Activated CD4-positive, alpha-beta memory T cell treated with anti-CD3 and anti-CD28 coated beads for 36 hours (primary cell): ENCODE measurements around the gene IL4. TPM values are rescaled to one million over a fixed set of nuclear protein-coding genes. Genes with fewer than 3 reads are reported as not detected.
"Not testable (repeated sequence)": the region's sequence is repeated elsewhere in the genome, so short reads cannot be mapped to it uniquely, and the experiment has no call there.

ENCODE experiments used
- CTCF ChIA-PET: fragments of 350-600 bp; sonication (Branson Sonifier 250); formaldehyde crosslinking; loops from one replicate; lab custom pipeline; 2021; ENCODE audit warnings: antibody characterized with exemption, inconsistent platforms; lab: Charles Lee
- POLR2A ChIA-PET: fragments of 350-600 bp; sonication (Branson Sonifier 250); formaldehyde crosslinking; loops from one replicate; lab custom pipeline; 2021; ENCODE audit warnings: antibody characterized with exemption; lab: Charles Lee
- DNase-seq: peaks from one replicate; pipeline ENCODE4 v3.0.0-alpha.2; 2020
- H3K27ac Mint-ChIP-seq: one replicate; pipeline ENCODE4 v1.8.0; 2021; ENCODE audit warnings: mixed read lengths
- H3K27me3 Mint-ChIP-seq: one replicate; pipeline ENCODE4 v1.8.0; 2021; ENCODE audit warnings: mixed read lengths
- H3K36me3 Mint-ChIP-seq: one replicate; pipeline ENCODE4 v1.8.0; 2021; ENCODE audit warnings: mixed read lengths
- H3K4me1 Mint-ChIP-seq: one replicate; pipeline ENCODE4 v1.8.0; 2021; ENCODE audit warnings: low read depth, mixed read lengths
- H3K4me3 Mint-ChIP-seq: one replicate; pipeline ENCODE4 v1.8.0; 2021; ENCODE audit warnings: mild to moderate bottlenecking, mixed read lengths
- H3K9me3 Mint-ChIP-seq: one replicate; pipeline ENCODE4 v1.8.0; 2021; ENCODE audit warnings: mixed read lengths
- intact Hi-C: fragments of 100-400 bp; cut with micrococcal nuclease; formaldehyde crosslinking; loops from one replicate; pipeline ENCODE4 v1.15.1; 2023
- total RNA-seq, 2 experiments: library from RNA; stranded (reverse); gene quantifications; one replicate each; pipeline ENCODE4 v1.2.3, GENCODE V29; 2021

IL4 gene
- 1 to 10 TPM; 6.4 to 6.8 TPM for total RNA-seq

DNA sequence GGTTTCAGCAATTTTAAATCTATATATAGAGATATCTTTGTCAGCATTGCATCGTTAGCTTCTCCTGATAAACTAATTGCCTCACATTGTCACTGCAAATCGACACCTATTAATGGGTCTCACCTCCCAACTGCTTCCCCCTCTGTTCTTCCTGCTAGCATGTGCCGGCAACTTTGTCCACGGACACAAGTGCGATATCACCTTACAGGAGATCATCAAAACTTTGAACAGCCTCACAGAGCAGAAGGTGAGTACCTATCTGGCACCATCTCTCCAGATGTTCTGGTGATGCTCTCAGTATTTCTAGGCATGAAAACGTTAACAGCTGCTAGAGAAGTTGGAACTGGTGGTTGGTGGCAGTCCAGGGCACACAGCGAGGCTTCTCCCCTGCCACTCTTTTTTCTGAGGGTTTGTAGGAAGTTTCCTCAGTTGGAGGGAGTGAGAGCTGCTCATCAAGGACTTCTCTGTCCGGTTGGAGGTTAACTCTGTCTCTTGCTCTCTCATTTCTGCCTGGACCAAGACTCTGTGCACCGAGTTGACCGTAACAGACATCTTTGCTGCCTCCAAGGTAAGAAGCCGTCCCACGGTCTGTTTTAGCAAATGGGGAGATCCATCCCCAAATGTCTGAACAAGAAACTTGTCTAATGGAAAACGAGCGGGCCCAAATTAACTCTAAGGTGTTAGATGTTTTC is at the start of gene IL4:
Gene IL4, plus strand, starts transcription at position 51 of the 692 bp plus-strand sequence. Its CDS starts 62 bp downstream, at position 113.
- no peaks in the 10 kb centered on the region for H3K9me3 Mint-ChIP-seq
- peak within 1 kb of the TSS; percentile 44 for H3K4me3 Mint-ChIP-seq
- intact Hi-C loops, result loop anchor here (1.0 kb wide), 4 partner anchors 11 to 38 kb away; no protein-coding TSS in a partner anchor
- no peaks in the 10 kb centered on the region for H3K36me3 Mint-ChIP-seq
- DNase-seq, result no peak
- H3K4me1 Mint-ChIP-seq, result peaks cover 27% of the 10 kb centered on the region
- ChIA-PET CTCF (interaction anchor here (0.8 to 1.9 kb wide), 6 partner anchors 10 to 146 kb away, joined by 3 to 11 read pairs (median 3); no protein-coding TSS in a partner anchor), POLR2A (interaction anchor here (0.8 to 2.7 kb wide), 6 partner anchors 10 to 128 kb away, joined by 3 to 17 read pairs (median 5); partner anchors contain the start of gene RAD50)
- peak within 1 kb of the TSS; percentile 73 for H3K27ac Mint-ChIP-seq
- no peaks in the 10 kb centered on the region for H3K27me3 Mint-ChIP-seq

DNA sequence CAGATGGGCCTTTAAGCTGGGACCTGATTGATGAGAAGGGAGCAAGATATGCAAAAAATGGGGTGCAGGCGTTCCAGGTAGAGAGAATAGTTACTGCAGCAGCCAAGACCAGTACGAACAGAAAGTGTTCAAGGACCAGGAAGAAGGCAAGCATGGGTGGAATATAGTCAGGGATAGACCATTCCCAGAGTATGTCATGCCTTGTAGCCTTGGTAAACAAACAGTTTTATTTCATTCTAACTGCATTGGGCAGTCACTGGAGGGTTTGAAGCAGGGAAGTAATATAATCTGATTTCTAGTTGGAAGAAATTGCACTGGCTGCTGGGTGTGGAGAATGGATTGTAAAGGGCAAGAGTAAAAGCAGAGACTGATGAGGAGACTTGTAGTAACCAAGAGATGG is 46.3 kb upstream of the IL4 start:
- H3K9me3 Mint-ChIP-seq, result no peaks in the 10 kb centered on the region
- ChIA-PET CTCF (no interaction called here), POLR2A (no interaction called here)
- H3K4me1 Mint-ChIP-seq, result peaks cover 27% of the 10 kb centered on the region
- DNase-seq, result no peak
- no peak overlapping the region for H3K27ac Mint-ChIP-seq
- intact Hi-C loops, result no loop called here
- H3K4me3 Mint-ChIP-seq, result no peak overlapping the region
- no peaks in the 10 kb centered on the region for H3K27me3 Mint-ChIP-seq
- peaks cover 41% of the 10 kb centered on the region for H3K36me3 Mint-ChIP-seq

DNA sequence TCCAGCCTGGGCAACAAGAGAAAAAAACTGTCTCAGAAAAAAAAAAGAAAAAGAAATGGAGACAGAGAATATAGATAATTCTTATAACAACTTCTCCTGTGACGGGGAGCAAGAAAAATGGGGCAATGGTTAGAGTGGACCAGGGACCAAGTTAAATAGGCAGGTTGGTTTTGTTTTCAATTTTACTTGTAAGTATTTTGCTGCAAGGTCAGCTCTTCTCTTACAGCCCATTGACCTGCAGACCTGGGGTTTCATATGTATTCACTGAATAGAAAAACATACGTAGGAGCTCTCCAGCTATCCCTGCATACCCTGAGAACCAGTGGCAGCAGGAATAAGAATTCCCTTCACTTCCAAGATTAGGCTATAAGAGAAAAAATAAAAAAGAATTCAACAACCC is 45.0 kb upstream of the IL4 start:
- ChIA-PET POLR2A (no interaction called here), CTCF (no interaction called here)
- no peak overlapping the region for H3K27ac Mint-ChIP-seq
- H3K4me3 Mint-ChIP-seq, result no peak overlapping the region
- H3K9me3 Mint-ChIP-seq, result no peaks in the 10 kb centered on the region
- intact Hi-C loops, result no loop called here
- DNase-seq, result no peak
- H3K36me3 Mint-ChIP-seq, result peaks cover 31% of the 10 kb centered on the region
- H3K4me1 Mint-ChIP-seq, result peaks cover 17% of the 10 kb centered on the region
- H3K27me3 Mint-ChIP-seq, result no peaks in the 10 kb centered on the region

DNA sequence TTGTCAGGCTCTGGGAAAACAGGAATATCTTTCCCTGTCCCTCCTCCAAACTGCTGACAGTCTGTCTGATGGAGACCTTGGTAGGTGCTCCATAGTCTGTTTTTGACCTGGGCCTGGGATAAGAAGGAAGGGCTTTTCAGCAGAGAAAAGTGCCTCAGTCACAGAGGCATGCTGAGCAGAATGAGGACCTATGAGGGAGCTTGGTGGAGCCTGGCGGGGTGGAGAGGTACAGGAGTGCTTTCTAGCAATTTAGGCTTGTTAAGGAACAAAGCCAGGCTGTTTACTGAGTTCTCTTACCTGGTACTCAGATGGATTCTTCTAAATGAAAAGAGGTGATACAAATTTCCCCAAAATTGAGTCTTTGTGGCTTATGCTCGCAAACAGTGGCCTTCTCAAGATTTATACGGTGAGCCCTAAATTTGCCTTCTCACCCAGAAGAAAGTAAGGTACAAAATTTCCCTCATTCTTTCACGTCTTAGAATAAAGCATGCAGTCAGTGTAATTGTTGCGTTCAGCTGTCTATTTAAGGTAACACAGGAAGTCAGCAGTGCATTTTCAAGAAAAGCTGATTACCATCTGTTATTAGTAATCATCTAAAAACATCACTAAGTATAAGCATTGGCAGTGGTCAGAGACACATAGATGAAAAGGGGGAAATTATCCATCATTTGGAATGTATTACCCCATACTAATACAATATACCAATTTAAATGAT is 44.4 kb upstream of the IL4 start:
- CTCF ChIA-PET, result interaction anchor here (1.5 kb wide), 1 partner anchor 191 kb away, joined by 5 read pairs; no protein-coding TSS in a partner anchor
- H3K27me3 Mint-ChIP-seq, result no peaks in the 10 kb centered on the region

DNA sequence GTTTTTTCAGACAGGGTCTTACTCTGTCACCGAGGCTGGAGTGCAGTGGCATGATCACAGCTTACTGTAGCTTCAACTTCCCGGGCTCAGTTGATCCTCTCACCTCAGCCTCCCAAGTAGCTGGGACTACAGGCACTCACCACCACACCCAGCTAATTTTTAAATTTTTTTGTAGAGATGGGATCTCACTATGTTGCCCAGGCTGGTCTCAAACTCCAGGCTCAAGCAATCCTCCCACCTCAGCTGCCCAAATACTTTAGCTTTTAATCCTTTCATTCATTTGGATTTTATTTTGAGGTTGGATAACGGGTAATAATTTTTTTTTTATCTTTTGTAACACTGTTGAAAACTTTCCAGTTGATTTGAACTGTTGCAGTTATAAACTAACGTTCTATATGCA is 40.2 kb upstream of the IL4 start:
- DNase-seq, H3K9me3 Mint-ChIP-seq, H3K4me3 Mint-ChIP-seq, H3K27me3 Mint-ChIP-seq, intact Hi-C loops, H3K27ac Mint-ChIP-seq: not testable (repeated sequence)
- ChIA-PET CTCF (interaction anchor here (1.7 kb wide), 2 partner anchors 133 to 187 kb away, joined by 4 to 7 read pairs; no protein-coding TSS in a partner anchor), POLR2A (interaction anchor here (0.6 kb wide), 1 partner anchor 192 kb away, joined by 3 read pairs; no protein-coding TSS in a partner anchor)
- Mint-ChIP-seq H3K36me3 (peaks cover 47% of the 10 kb centered on the region), H3K4me1 (peaks cover 42% of the 10 kb centered on the region)

More for the DNA sequence above, 44.4 kb upstream of the IL4 start:
- Mint-ChIP-seq H3K9me3 (no peaks in the 10 kb centered on the region), H3K36me3 (peaks cover 32% of the 10 kb centered on the region), H3K27ac (no peak overlapping the region), H3K4me3 (no peak overlapping the region), H3K4me1 (peaks cover 13% of the 10 kb centered on the region)
- intact Hi-C loops, result no loop called here
- POLR2A ChIA-PET, result no interaction called here
- DNase-seq, result no peak

DNA sequence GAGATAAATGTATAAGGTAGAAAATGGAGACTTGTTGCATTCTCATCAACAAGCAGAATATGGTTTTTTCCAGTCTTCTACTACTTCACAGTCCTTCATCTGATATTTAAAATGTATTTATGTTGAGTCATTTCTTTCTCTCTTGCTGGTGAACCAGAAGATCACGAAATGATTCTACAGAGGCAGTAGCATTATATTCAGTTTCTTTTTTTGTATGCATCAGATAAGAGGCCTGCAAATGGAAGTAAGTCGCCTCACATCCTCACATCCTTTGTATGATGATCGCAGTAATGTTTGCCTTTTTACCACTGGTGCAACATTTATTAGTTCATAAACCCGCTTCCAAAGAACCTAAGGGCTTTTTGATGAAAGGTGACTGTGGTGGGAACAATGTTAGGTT is 37.9 kb upstream of the IL4 start:
- no peak overlapping the region for H3K4me3 Mint-ChIP-seq
- H3K36me3 Mint-ChIP-seq, result peaks cover 49% of the 10 kb centered on the region
- no peaks in the 10 kb centered on the region for H3K27me3 Mint-ChIP-seq
- peaks cover 51% of the 10 kb centered on the region for H3K4me1 Mint-ChIP-seq
- DNase-seq, result no peak
- intact Hi-C loops, result loop anchor here (1.0 to 5.0 kb wide), 8 partner anchors 13 to 244 kb away; partner anchors contain the start of gene RAD50
- CTCF ChIA-PET, result interaction anchor here (1.4 kb wide), 1 partner anchor 80 kb away, joined by 3 read pairs; no protein-coding TSS in a partner anchor
- H3K27ac Mint-ChIP-seq, result peak overlapping the region; percentile 76
- POLR2A ChIA-PET, result no interaction called here
- H3K9me3 Mint-ChIP-seq, result no peaks in the 10 kb centered on the region

DNA sequence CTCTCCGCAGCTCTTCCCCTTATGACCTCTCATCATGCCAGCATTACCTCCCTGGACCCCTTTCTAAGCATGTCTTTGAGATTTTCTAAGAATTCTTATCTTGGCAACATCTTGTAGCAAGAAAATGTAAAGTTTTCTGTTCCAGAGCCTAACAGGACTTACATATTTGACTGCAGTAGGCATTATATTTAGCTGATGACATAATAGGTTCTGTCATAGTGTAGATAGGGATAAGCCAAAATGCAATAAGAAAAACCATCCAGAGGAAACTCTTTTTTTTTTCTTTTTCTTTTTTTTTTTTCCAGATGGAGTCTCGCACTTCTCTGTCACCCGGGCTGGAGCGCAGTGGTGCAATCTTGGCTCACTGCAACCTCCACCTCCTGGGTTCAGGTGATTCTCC is 36.5 kb upstream of the IL4 start:
- peaks cover 47% of the 10 kb centered on the region for H3K36me3 Mint-ChIP-seq
- H3K4me1 Mint-ChIP-seq, result peaks cover 64% of the 10 kb centered on the region
- H3K9me3 Mint-ChIP-seq, result no peaks in the 10 kb centered on the region
- CTCF ChIA-PET, result no interaction called here
- H3K27ac Mint-ChIP-seq, result peak overlapping the region; percentile 42
- H3K4me3 Mint-ChIP-seq, result no peak overlapping the region
- no peak for DNase-seq
- POLR2A ChIA-PET, result interaction anchor here (0.8 kb wide), 1 partner anchor 23 kb away, joined by 3 read pairs; no protein-coding TSS in a partner anchor
- H3K27me3 Mint-ChIP-seq, result no peaks in the 10 kb centered on the region
- intact Hi-C loops, result loop anchor here (5.0 kb wide), 3 partner anchors 60 to 245 kb away; partner anchors contain the start of gene RAD50

DNA sequence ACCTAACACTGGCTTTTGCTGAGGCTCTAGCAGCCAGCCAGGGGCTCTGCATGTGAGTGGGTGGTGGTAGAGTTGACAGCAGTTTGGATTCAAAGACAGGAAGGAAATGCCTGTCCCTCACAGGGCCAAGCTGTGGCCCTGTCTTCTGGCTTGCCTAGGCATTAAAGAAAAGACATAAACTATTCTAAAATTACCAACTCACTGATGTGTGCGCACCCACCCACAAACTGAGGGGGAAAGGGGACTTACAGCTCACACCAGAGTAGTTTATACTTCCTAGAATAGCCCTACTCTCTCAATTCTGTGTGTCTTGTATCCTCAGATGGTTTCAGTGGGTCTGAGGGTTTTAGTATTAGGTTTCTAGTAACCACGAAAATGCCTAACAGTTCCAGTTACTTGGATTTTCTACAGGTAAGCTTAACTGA is 34.1 kb upstream of the IL4 start:
- peaks cover 76% of the 10 kb centered on the region for H3K4me1 Mint-ChIP-seq
- intact Hi-C loops, result loop anchor here (2.0 to 5.0 kb wide), 5 partner anchors 49 to 537 kb away; partner anchors contain the start of gene RAD50
- ChIA-PET CTCF (interaction anchor here (1.1 to 1.6 kb wide), 3 partner anchors 18 to 182 kb away, joined by 3 to 6 read pairs (median 6); partner anchors contain the start of gene IL13), POLR2A (interaction anchor here (0.6 to 3.8 kb wide), 4 partner anchors 18 to 270 kb away, joined by 3 to 17 read pairs (median 9); partner anchors contain the start of genes IL13, IL4 and SLC22A5)
- no peak overlapping the region for H3K4me3 Mint-ChIP-seq
- peak overlapping the region; percentile 18 for H3K27ac Mint-ChIP-seq
- no peaks in the 10 kb centered on the region for H3K27me3 Mint-ChIP-seq
- H3K36me3 Mint-ChIP-seq, result peaks cover 56% of the 10 kb centered on the region
- no peaks in the 10 kb centered on the region for H3K9me3 Mint-ChIP-seq
- peak; percentile 52 for DNase-seq

DNA sequence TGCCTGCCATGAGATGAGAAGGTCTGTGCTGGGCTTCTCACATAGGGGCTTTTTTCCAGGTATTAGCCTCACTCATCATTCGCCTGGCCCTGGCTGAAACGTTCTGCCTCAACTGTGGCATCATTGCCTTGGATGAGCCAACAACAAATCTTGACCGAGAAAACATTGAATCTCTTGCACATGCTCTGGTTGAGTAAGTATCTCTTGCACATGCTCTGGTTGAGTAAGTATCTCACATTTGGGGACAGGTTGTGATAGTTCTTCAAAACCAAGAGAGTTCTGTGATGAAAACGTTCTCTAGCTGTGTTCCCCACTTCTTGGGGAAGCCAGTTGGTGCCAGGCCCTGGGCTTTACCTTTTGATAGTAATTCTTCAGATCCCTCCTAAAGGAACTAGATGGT is 33.2 kb upstream of the IL4 start:
- ChIA-PET POLR2A (interaction anchor here (0.9 to 3.8 kb wide), 10 partner anchors 17 to 111 kb away, joined by 3 to 17 read pairs (median 6); partner anchors contain the start of genes CCNI2, IL13, IL4 and KIF3A), CTCF (interaction anchor here (1.1 to 1.7 kb wide), 5 partner anchors 17 to 254 kb away, joined by 4 to 11 read pairs (median 6); partner anchors contain the start of gene IL13)
- no peak overlapping the region for H3K27ac Mint-ChIP-seq
- peak; percentile 29 for DNase-seq
- no peaks in the 10 kb centered on the region for H3K9me3 Mint-ChIP-seq
- peaks cover 60% of the 10 kb centered on the region for H3K36me3 Mint-ChIP-seq
- no peaks in the 10 kb centered on the region for H3K27me3 Mint-ChIP-seq
- peaks cover 67% of the 10 kb centered on the region for H3K4me1 Mint-ChIP-seq
- no peak overlapping the region for H3K4me3 Mint-ChIP-seq
- intact Hi-C loops, result loop anchor here (1.0 to 5.0 kb wide), 9 partner anchors 17 to 538 kb away; no protein-coding TSS in a partner anchor

DNA sequence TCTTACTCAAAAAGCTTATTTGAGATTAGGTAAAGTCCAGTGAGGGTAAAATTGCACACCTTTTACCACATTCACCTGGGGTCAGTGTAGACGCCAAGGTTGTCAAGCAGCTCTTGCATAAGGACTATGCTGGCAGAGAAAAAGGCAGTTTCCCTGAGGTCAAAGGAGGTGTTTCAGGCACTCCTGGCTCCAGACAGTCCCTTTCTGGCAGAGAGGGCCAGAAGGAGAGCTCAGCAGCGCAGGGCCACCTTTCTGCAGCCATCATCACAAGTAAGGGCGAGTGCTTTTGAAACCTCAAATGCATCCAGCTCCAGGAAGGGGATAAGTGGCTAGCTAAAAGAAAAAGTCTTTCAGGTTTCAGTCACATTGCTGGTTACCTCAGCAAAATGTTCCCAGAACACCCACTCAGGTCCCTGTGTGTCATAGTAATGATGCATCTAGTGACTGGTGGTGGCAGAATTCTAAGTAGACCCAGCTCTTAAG is 32.5 kb upstream of the IL4 start:
- peaks cover 60% of the 10 kb centered on the region for H3K4me1 Mint-ChIP-seq
- no peaks in the 10 kb centered on the region for H3K9me3 Mint-ChIP-seq
- POLR2A ChIA-PET, result interaction anchor here (0.8 to 3.8 kb wide), 12 partner anchors 16 to 153 kb away, joined by 3 to 17 read pairs (median 4); partner anchors contain the start of genes CCNI2, IL13, IL4 and KIF3A
- peak; percentile 78 for DNase-seq
- CTCF ChIA-PET, result interaction anchor here (0.8 to 1.7 kb wide), 9 partner anchors 17 to 255 kb away, joined by 3 to 11 read pairs (median 5); partner anchors contain the start of gene IL13
- H3K36me3 Mint-ChIP-seq, result peaks cover 58% of the 10 kb centered on the region
- no peaks in the 10 kb centered on the region for H3K27me3 Mint-ChIP-seq
- H3K4me3 Mint-ChIP-seq, result no peak overlapping the region
- no peak overlapping the region for H3K27ac Mint-ChIP-seq
- intact Hi-C loops, result loop anchor here (1.0 to 5.0 kb wide), 9 partner anchors 18 to 539 kb away; no protein-coding TSS in a partner anchor

DNA sequence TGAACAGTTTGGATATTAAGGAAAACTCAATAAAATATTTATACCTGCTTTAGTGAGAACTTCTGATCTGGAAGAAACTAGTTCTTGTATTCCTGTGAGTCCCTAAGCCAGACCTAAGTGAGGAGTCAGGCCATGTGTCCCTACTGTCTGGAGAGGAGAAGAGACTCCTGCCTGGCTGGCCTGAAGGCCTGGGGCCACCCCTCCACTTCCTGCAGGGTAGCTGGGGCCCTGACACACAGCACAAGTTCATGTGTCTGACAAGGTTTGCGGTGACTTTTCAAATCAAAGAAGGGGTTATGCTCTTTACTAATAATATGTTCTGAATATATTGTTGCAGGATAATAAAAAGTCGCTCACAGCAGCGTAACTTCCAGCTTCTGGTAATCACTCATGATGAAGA is 31.9 kb upstream of the IL4 start:
- Mint-ChIP-seq H3K4me3 (no peak overlapping the region), H3K4me1 (peaks cover 56% of the 10 kb centered on the region), H3K9me3 (no peaks in the 10 kb centered on the region), H3K27ac (peak overlapping the region; percentile 58), H3K27me3 (no peaks in the 10 kb centered on the region), H3K36me3 (peaks cover 62% of the 10 kb centered on the region)
- ChIA-PET CTCF (interaction anchor here (0.8 to 1.7 kb wide), 9 partner anchors 16 to 255 kb away, joined by 3 to 11 read pairs (median 5); partner anchors contain the start of gene IL13), POLR2A (interaction anchor here (0.8 to 3.8 kb wide), 10 partner anchors 16 to 153 kb away, joined by 3 to 17 read pairs (median 6); partner anchors contain the start of genes IL13, IL4, KIF3A and RAD50)
- peak; percentile 57 for DNase-seq
- intact Hi-C loops, result loop anchor here (1.0 to 5.0 kb wide), 9 partner anchors 19 to 540 kb away; no protein-coding TSS in a partner anchor
